ENCODE results near the gene PAX8. TPM values are rescaled to one million over a fixed set of nuclear protein-coding genes. Genes with fewer than 3 reads are reported as not detected.
A peak's percentile ranks its signal among the peaks of the same experiment; 100 is the strongest.

PAX8 gene
- total RNA-seq, 1 donor from 2014 or later, result 1.6 TPM

- H3K9me3 ChIP-seq, result no peaks in the 10 kb centered on the region
- DNase-seq (no peak), ATAC-seq (no peak)
- peaks cover 10% of the 10 kb centered on the region for H3K4me1 ChIP-seq
- H3K27ac ChIP-seq, result no peak overlapping the region
- H3K4me3 ChIP-seq, result no peak overlapping the region
- no peaks in the 10 kb centered on the region for H3K36me3 ChIP-seq
- TF ChIP-seq CTCF (IDR thresholded peaks at IDR 0.05), result no peak
- intact Hi-C loops (cut with DNase I), result no loop called here
- H3K27me3 ChIP-seq, result peaks cover 76% of the 10 kb centered on the region
Measured at GRCh38 chr2:113273981-113274380, 4.7 kb downstream of the PAX8 start.

GRCh38 chr2:113273027-113273551 lies 5.6 kb downstream of the PAX8 start:
- H3K4me1 ChIP-seq, result peaks cover 10% of the 10 kb centered on the region
- intact Hi-C loops (cut with DNase I), result no loop called here
- H3K27ac ChIP-seq, result no peak overlapping the region

GRCh38 chr2:113272477-113272876 lies 6.2 kb downstream of the PAX8 start:
- ATAC-seq (no peak), DNase-seq (no peak)
- peaks cover 10% of the 10 kb centered on the region for H3K4me1 ChIP-seq
- no peaks in the 10 kb centered on the region for H3K9me3 ChIP-seq
- intact Hi-C loops (cut with DNase I), result no loop called here
- TF ChIP-seq CTCF (IDR thresholded peaks at IDR 0.05), result no peak
- peaks cover 62% of the 10 kb centered on the region for H3K27me3 ChIP-seq
- H3K27ac ChIP-seq, result no peak overlapping the region
- H3K36me3 ChIP-seq, result no peaks in the 10 kb centered on the region
- no peak overlapping the region for H3K4me3 ChIP-seq

More at GRCh38 chr2:113273027-113273551, 5.6 kb downstream of the PAX8 start:
- Histone ChIP-seq H3K4me3 (no peak overlapping the region), H3K27me3 (peaks cover 68% of the 10 kb centered on the region), H3K9me3 (no peaks in the 10 kb centered on the region), H3K36me3 (no peaks in the 10 kb centered on the region)
- ATAC-seq (peak; percentile 37), DNase-seq (no peak)
- TF ChIP-seq CTCF (IDR thresholded peaks at IDR 0.05), result peak; percentile 8

GRCh38 chr2:113268621-113269360 lies 9.9 kb downstream of the PAX8 start:
- intact Hi-C loops (cut with DNase I), result no loop called here
- H3K4me1 ChIP-seq, result no peaks in the 10 kb centered on the region

GRCh38 chr2:113266431-113266830 lies 12.3 kb downstream of the PAX8 start:
- Histone ChIP-seq H3K27me3 (peaks cover 3% of the 10 kb centered on the region), H3K4me1 (no peaks in the 10 kb centered on the region), H3K36me3 (no peaks in the 10 kb centered on the region), H3K9me3 (no peaks in the 10 kb centered on the region), H3K27ac (no peak overlapping the region), H3K4me3 (no peak overlapping the region)
- ATAC-seq, result no peak
- intact Hi-C loops (cut with DNase I), result no loop called here
- no peak for TF ChIP-seq CTCF (IDR thresholded peaks at IDR 0.05)
- DNase-seq, result no peak

More at GRCh38 chr2:113268621-113269360, 9.9 kb downstream of the PAX8 start:
- no peaks in the 10 kb centered on the region for H3K36me3 ChIP-seq
- no peak overlapping the region for H3K4me3 ChIP-seq
- DNase-seq (no peak), ATAC-seq (peak; percentile 13)
- H3K27me3 ChIP-seq, result peaks cover 26% of the 10 kb centered on the region
- TF ChIP-seq CTCF (IDR thresholded peaks at IDR 0.05), result no peak
- H3K9me3 ChIP-seq, result no peaks in the 10 kb centered on the region
- no peak overlapping the region for H3K27ac ChIP-seq

Measured in upper lobe of right lung (tissue), 1 donor.